Measurements from ENCODE around the gene UBR4.

UBR4 gene

GRCh38 chr1:19063122-19063521 lies 146.9 kb downstream of the UBR4 start:
- Histone ChIP-seq H3K4me2 (ENCODE audit: low read length) (no peak overlapping the region), H3K79me2 (ENCODE audit: control insufficient read depth, low read length) (no peaks in the 10 kb centered on the region), H3K9me2 (replicated peaks; ENCODE audit: control insufficient read depth, low read length) (no peaks in the 10 kb centered on the region), H3F3A (ENCODE audit: control insufficient read depth, insufficient read depth) (no peaks in the 10 kb centered on the region), H3K4me3 (ENCODE audit: low read length) (no peak overlapping the region), H4K20me1 (ENCODE audit: control insufficient read depth, insufficient read depth, low read depth, low read length) (no peaks in the 10 kb centered on the region), H3K27me3 (ENCODE audit: control insufficient read depth, low read length) (no peaks in the 10 kb centered on the region), H3K9me3 (ENCODE audit: control insufficient read depth, insufficient read depth, low read length) (peaks cover 22% of the 10 kb centered on the region; the same call in 1 of the 2 replicates), H3K27ac (ENCODE audit: low read depth, low read length) (no peak overlapping the region), H3K36me3 (ENCODE audit: control insufficient read depth, low read length) (no peaks in the 10 kb centered on the region), H3K4me1 (ENCODE audit: control insufficient read depth, low read length) (no peaks in the 10 kb centered on the region)
- TF ChIP-seq CTCF (IDR thresholded peaks at IDR 0.05; ENCODE audit: low read depth, low read length, poor library complexity, severe bottlenecking): no peak
- TF ChIP-seq EZH2phosphoT487 (IDR thresholded peaks at IDR 0.05; ENCODE audit: borderline replicate concordance, low read length): no peak

- H3K4me1 ChIP-seq (ENCODE audit: control insufficient read depth, low read length): no peaks in the 10 kb centered on the region
- peaks cover 22% of the 10 kb centered on the region; the same call in 1 of the 2 replicates for H3K9me3 ChIP-seq (ENCODE audit: control insufficient read depth, insufficient read depth, low read length)
- H3K9me2 ChIP-seq (replicated peaks; ENCODE audit: control insufficient read depth, low read length): no peaks in the 10 kb centered on the region
- H4K20me1 ChIP-seq (ENCODE audit: control insufficient read depth, insufficient read depth, low read depth, low read length): no peaks in the 10 kb centered on the region
- no peak overlapping the region for H3K27ac ChIP-seq (ENCODE audit: low read depth, low read length)
- H3F3A ChIP-seq (ENCODE audit: control insufficient read depth, insufficient read depth): no peaks in the 10 kb centered on the region
- H3K27me3 ChIP-seq (ENCODE audit: control insufficient read depth, low read length): no peaks in the 10 kb centered on the region
- H3K4me3 ChIP-seq (ENCODE audit: low read length): no peak overlapping the region
- TF ChIP-seq CTCF (IDR thresholded peaks at IDR 0.05; ENCODE audit: low read depth, low read length, poor library complexity, severe bottlenecking) (no peak), EZH2phosphoT487 (IDR thresholded peaks at IDR 0.05; ENCODE audit: borderline replicate concordance, low read length) (no peak)
- H3K36me3 ChIP-seq (ENCODE audit: control insufficient read depth, low read length): no peaks in the 10 kb centered on the region
- H3K79me2 ChIP-seq (ENCODE audit: control insufficient read depth, low read length): no peaks in the 10 kb centered on the region
- no peak overlapping the region for H3K4me2 ChIP-seq (ENCODE audit: low read length)
Measured at GRCh38 chr1:19062258-19063029, 147.6 kb downstream of the UBR4 start.

GRCh38 chr1:19061798-19062197 lies 148.3 kb downstream of the UBR4 start:
- no peaks in the 10 kb centered on the region for H3K36me3 ChIP-seq (ENCODE audit: control insufficient read depth, low read length)
- H3K79me2 ChIP-seq (ENCODE audit: control insufficient read depth, low read length): no peaks in the 10 kb centered on the region
- H3K4me2 ChIP-seq (ENCODE audit: low read length): no peak overlapping the region
- no peak overlapping the region for H3K27ac ChIP-seq (ENCODE audit: low read depth, low read length)
- no peak for TF ChIP-seq CTCF (IDR thresholded peaks at IDR 0.05; ENCODE audit: low read depth, low read length, poor library complexity, severe bottlenecking)
- TF ChIP-seq EZH2phosphoT487 (IDR thresholded peaks at IDR 0.05; ENCODE audit: borderline replicate concordance, low read length): no peak
- H3K27me3 ChIP-seq (ENCODE audit: control insufficient read depth, low read length): no peaks in the 10 kb centered on the region
- H3K9me2 ChIP-seq (replicated peaks; ENCODE audit: control insufficient read depth, low read length): no peaks in the 10 kb centered on the region
- no peaks in the 10 kb centered on the region for H4K20me1 ChIP-seq (ENCODE audit: control insufficient read depth, insufficient read depth, low read depth, low read length)
- no peaks in the 10 kb centered on the region for H3F3A ChIP-seq (ENCODE audit: control insufficient read depth, insufficient read depth)
- H3K4me3 ChIP-seq (ENCODE audit: low read length): no peak overlapping the region
- peaks cover 22% of the 10 kb centered on the region; the same call in 1 of the 2 replicates for H3K9me3 ChIP-seq (ENCODE audit: control insufficient read depth, insufficient read depth, low read length)
- no peaks in the 10 kb centered on the region for H3K4me1 ChIP-seq (ENCODE audit: control insufficient read depth, low read length)

Measured in DOHH2 (cell line).